GM12864 (cell line): ENCODE measurements around the gene NAPA.

Experiments used
- DNase-seq: peaks from one replicate; pipeline ENCODE4 v3.0.0-alpha.2; 2011; ENCODE audit warnings: low read depth
- H3K4me3 ChIP-seq: 2 replicates; pipeline ENCODE4 v1.5.1; 2011; ENCODE audit warnings: mild to moderate bottlenecking, low read depth, low read length, control low read depth
- CTCF ChIP-seq: IDR thresholded peaks from 2 replicates; pipeline ENCODE4 v1.5.1; 2011; ENCODE audit warnings: low read depth, mild to moderate bottlenecking, moderate library complexity, low read length, control low read depth, inconsistent platforms; ENCODE audit errors: missing control alignments

The NAPA gene

GRCh38 chr19:47514869-47515588 is at the start of gene NAPA:
TSS of gene NAPA (minus strand) at chr19:47515063. CDS start at chr19:47514940, 123 bp downstream.
- peak within 1 kb of the TSS; percentile 99 for H3K4me3 ChIP-seq
- TF ChIP-seq CTCF: no peak
- DNase-seq: peak; percentile 99

- H3K4me3 ChIP-seq: no peak overlapping the region
- TF ChIP-seq CTCF: no peak
- DNase-seq: no peak
Measured at GRCh38 chr19:47564081-47564480, 49.2 kb upstream of the NAPA start.

- no peak for TF ChIP-seq CTCF
- no peak for DNase-seq
- no peak overlapping the region for H3K4me3 ChIP-seq
Measured at GRCh38 chr19:47561440-47562057, 46.7 kb upstream of the NAPA start.

- DNase-seq: no peak
- TF ChIP-seq CTCF: no peak
- no peak overlapping the region for H3K4me3 ChIP-seq
Measured at GRCh38 chr19:47560999-47561398, 46.1 kb upstream of the NAPA start.

- no peak for DNase-seq
- no peak overlapping the region for H3K4me3 ChIP-seq
- TF ChIP-seq CTCF: no peak
Measured at GRCh38 chr19:47550129-47550528, 35.3 kb upstream of the NAPA start.

GRCh38 chr19:47549261-47549862 is 34.5 kb upstream of the NAPA start:
- no peak for DNase-seq
- no peak overlapping the region for H3K4me3 ChIP-seq
- TF ChIP-seq CTCF: no peak
